ENCODE data around the gene ZNF668.

The ZNF668 gene

DNA sequence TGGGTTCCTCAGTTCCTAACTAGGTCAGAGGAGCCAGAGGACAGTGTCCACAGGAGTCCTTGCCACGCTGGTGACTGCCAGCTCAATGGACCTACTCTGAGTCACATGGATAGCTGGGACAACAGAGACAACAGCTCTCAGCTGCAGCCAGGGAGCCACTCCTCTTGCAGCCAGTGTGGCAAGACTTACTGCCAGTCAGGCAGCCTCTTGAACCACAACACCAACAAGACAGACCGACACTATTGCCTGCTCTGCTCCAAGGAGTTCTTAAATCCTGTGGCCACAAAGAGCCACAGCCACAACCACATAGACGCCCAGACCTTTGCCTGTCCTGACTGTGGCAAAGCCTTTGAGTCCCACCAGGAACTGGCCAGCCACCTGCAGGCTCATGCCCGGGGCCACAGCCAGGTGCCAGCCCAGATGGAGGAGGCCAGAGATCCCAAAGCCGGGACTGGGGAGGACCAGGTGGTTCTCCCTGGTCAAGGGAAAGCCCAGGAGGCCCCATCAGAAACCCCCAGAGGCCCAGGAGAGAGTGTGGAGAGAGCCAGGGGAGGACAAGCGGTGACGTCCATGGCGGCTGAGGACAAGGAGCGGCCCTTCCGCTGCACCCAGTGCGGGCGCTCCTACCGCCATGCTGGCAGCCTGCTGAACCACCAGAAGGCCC lies 6.8 kb upstream of the ZNF668 start:
- TF ChIP-seq, protein P1, sequence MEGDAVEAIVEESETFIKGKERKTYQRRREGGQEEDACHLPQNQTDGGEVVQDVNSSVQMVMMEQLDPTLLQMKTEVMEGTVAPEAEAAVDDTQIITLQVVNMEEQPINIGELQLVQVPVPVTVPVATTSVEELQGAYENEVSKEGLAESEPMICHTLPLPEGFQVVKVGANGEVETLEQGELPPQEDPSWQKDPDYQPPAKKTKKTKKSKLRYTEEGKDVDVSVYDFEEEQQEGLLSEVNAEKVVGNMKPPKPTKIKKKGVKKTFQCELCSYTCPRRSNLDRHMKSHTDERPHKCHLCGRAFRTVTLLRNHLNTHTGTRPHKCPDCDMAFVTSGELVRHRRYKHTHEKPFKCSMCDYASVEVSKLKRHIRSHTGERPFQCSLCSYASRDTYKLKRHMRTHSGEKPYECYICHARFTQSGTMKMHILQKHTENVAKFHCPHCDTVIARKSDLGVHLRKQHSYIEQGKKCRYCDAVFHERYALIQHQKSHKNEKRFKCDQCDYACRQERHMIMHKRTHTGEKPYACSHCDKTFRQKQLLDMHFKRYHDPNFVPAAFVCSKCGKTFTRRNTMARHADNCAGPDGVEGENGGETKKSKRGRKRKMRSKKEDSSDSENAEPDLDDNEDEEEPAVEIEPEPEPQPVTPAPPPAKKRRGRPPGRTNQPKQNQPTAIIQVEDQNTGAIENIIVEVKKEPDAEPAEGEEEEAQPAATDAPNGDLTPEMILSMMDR (IDR thresholded peaks at IDR 0.05; ENCODE audit: control insufficient read depth, extremely low read depth, insufficient read depth), result no peak
- no peak for DNase-seq (ENCODE audit: low read depth)
- no peak overlapping the region for H3K4me3 ChIP-seq (ENCODE audit: low read depth, low read length)

GRCh38 chr16:31080035-31080629 lies 6.1 kb upstream of the ZNF668 start:
- H3K4me3 ChIP-seq (ENCODE audit: low read depth, low read length), result no peak overlapping the region
- DNase-seq (ENCODE audit: low read depth), result no peak
- TF ChIP-seq, protein P1 (IDR thresholded peaks at IDR 0.05; ENCODE audit: control insufficient read depth, extremely low read depth, insufficient read depth), result no peak

- TF ChIP-seq, protein P1 (IDR thresholded peaks at IDR 0.05; ENCODE audit: control insufficient read depth, extremely low read depth, insufficient read depth), result no peak
- no peak for DNase-seq (ENCODE audit: low read depth)
- H3K4me3 ChIP-seq (ENCODE audit: low read depth, low read length), result no peak overlapping the region
Measured at GRCh38 chr16:31079342-31079944, 5.4 kb upstream of the ZNF668 start.

DNA sequence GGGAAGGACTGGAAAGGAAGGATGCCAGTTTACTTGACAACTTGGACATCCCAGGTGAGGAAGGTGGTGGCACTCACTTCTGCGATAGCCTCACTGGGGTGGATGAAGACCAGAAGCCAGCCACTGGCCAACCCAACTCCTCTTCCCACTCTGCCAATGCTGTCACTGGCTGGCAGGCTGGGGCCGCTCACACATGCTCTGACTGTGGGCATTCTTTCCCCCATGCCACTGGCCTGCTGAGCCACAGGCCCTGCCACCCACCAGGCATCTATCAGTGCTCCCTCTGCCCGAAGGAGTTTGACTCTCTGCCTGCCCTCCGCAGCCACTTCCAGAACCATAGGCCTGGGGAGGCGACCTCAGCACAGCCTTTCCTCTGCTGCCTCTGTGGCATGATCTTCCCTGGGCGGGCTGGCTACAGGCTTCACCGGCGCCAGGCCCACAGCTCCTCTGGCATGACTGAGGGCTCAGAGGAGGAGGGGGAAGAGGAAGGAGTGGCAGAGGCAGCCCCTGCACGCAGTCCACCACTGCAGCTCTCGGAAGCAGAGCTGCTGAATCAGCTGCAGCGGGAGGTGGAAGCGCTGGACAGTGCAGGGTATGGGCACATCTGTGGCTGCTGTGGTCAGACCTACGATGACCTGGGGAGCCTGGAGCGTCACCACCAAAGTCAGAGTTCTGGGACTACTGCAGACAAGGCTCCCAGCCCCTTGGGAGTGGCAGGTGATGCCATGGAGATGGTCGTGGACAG lies 4.7 kb upstream of the ZNF668 start:
- no peak overlapping the region for H3K4me3 ChIP-seq (ENCODE audit: low read depth, low read length)
- TF ChIP-seq, protein P1 (IDR thresholded peaks at IDR 0.05; ENCODE audit: control insufficient read depth, extremely low read depth, insufficient read depth), result no peak
- no peak for DNase-seq (ENCODE audit: low read depth)

DNA sequence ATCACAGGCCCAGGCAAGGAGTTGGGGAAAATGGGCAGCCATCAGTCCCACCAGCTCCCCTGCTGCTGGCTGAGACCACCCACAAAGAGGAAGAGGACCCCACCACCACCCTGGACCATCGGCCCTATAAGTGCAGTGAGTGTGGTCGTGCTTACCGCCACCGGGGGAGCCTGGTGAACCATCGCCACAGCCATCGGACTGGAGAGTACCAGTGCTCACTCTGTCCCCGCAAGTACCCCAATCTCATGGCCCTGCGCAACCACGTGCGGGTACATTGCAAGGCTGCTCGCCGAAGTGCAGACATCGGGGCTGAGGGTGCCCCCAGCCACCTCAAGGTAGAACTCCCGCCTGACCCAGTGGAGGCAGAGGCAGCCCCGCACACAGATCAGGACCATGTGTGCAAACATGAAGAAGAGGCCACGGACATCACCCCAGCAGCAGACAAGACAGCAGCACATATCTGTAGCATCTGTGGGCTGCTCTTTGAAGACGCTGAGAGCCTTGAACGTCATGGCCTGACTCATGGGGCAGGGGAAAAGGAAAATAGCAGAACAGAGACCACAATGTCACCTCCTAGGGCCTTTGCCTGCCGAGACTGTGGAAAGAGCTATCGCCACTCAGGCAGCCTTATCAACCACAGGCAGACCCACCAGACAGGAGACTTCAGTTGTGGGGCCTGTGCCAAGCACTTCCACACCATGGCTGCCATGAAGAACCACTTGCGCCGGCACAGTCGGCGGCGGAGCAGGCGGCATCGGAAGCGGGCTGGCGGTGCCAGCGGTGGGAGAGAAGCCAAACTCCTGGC lies 3.8 kb upstream of the ZNF668 start:
- H3K4me3 ChIP-seq (ENCODE audit: low read depth, low read length), result no peak overlapping the region
- no peak for DNase-seq (ENCODE audit: low read depth)
- TF ChIP-seq, protein P1 (IDR thresholded peaks at IDR 0.05; ENCODE audit: control insufficient read depth, extremely low read depth, insufficient read depth), result no peak

GRCh38 chr16:31077024-31077423 lies 3.0 kb upstream of the ZNF668 start:
- TF ChIP-seq, protein P1 (IDR thresholded peaks at IDR 0.05; ENCODE audit: control insufficient read depth, extremely low read depth, insufficient read depth), result no peak
- no peak for DNase-seq (ENCODE audit: low read depth)
- no peak overlapping the region for H3K4me3 ChIP-seq (ENCODE audit: low read depth, low read length)
